SH-SY5Y (cell line): Measurements from ENCODE around the gene PFKFB4.

Experiments
- GATA2 ChIP-seq: IDR thresholded peaks from 2 replicates; pipeline ENCODE4 v1.6.1; 2011; ENCODE audit warnings: mild to moderate bottlenecking, low read depth, low read length
- GATA3 ChIP-seq: IDR thresholded peaks from 2 replicates; pipeline ENCODE4 v1.6.1; 2011; ENCODE audit warnings: low read depth, mild to moderate bottlenecking, low read length, moderate library complexity

- TF ChIP-seq GATA2, result no peak
- no peak for TF ChIP-seq GATA3
These were observed 53.9 kb downstream of the PFKFB4 start for GRCh38 chr3:48502728-48503168.
